Stomach smooth muscle (tissue), 2 donors: ENCODE results near the gene SOWAHB.
"Not testable (repeated sequence)": the region's sequence is repeated elsewhere in the genome, so short reads cannot be mapped to it uniquely, and the experiment has no call there.

Source experiments
- H3K27ac ChIP-seq: one replicate; pipeline ENCODE4 v1.7.0; 2013; ENCODE audit warnings: mild to moderate bottlenecking, low read length, inconsistent platforms
- H3K27me3 ChIP-seq, 2 donors: one replicate each; pipeline ENCODE4 v1.7.0; 2013; ENCODE audit warnings: low read length in 2 of 2; ENCODE audit not compliant: insufficient read depth in 2 of 2, control insufficient read depth in 1 of 2
- H3K36me3 ChIP-seq, 2 donors: one replicate each; pipeline ENCODE4 v1.7.0; 2013; ENCODE audit warnings: low read length in 2 of 2; ENCODE audit not compliant: control insufficient read depth in 2 of 2, insufficient read depth in 2 of 2
- H3K4me1 ChIP-seq: one replicate; pipeline ENCODE4 v1.7.0; 2013; ENCODE audit warnings: low read length; ENCODE audit not compliant: control insufficient read depth, insufficient read depth
- H3K4me3 ChIP-seq, 2 donors: one replicate each; pipeline ENCODE4 v1.7.0; 2013; ENCODE audit warnings: low read length in 2 of 2
- H3K9ac ChIP-seq, 2 donors: one replicate each; pipeline ENCODE4 v1.7.0; 2013; ENCODE audit warnings: low read length in 2 of 2, mild to moderate bottlenecking in 1 of 2
- H3K9me3 ChIP-seq, 2 donors: one replicate each; pipeline ENCODE4 v1.7.0; 2013; ENCODE audit warnings: low read length in 2 of 2; ENCODE audit not compliant: control insufficient read depth in 2 of 2
- donor health status: healthy.
- donor health status: Pancreatic carcinoma.

The SOWAHB gene

GRCh38 chr4:76878641-76879165, 19.2 kb downstream of the SOWAHB start:
- H3K27ac ChIP-seq, H3K36me3 ChIP-seq, H3K27me3 ChIP-seq, H3K4me3 ChIP-seq, H3K4me1 ChIP-seq, H3K9ac ChIP-seq, H3K9me3 ChIP-seq: not testable (repeated sequence)

DNA sequence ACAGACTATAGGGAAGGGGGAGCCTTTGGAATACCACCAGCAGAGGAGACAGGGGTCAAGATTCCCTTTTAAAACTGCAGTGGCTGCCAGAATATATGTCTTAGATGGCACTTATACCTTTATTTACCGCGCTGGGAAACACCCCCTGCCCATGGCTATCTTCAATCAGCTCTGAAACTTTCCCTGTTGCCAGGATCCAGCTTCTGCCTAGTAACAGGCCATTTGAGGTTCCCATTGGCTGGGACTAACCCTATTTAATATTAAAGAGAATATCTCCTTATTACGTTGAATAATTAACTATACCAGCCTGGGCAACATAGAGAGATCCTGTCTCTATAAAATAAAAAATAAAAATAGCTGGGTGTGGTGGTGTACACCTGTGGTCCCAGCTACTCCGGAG, 23.8 kb downstream of the SOWAHB start:
- no peaks in the 10 kb centered on the region for H3K9me3 ChIP-seq
- H3K9ac ChIP-seq, result no peak overlapping the region
- no peaks in the 10 kb centered on the region for H3K36me3 ChIP-seq
- no peaks in the 10 kb centered on the region for H3K27me3 ChIP-seq
- H3K27ac ChIP-seq, result no peak overlapping the region
- no peak overlapping the region for H3K4me3 ChIP-seq
- H3K4me1 ChIP-seq, result no peaks in the 10 kb centered on the region

GRCh38 chr4:76873495-76873894, 24.4 kb downstream of the SOWAHB start:
- Histone ChIP-seq H3K36me3 (no peaks in the 10 kb centered on the region), H3K9me3 (no peaks in the 10 kb centered on the region), H3K27me3 (no peaks in the 10 kb centered on the region), H3K9ac (no peak overlapping the region), H3K4me3 (no peak overlapping the region), H3K4me1 (no peaks in the 10 kb centered on the region), H3K27ac (no peak overlapping the region)

- no peak overlapping the region for H3K4me3 ChIP-seq
- no peaks in the 10 kb centered on the region for H3K27me3 ChIP-seq
- no peaks in the 10 kb centered on the region for H3K4me1 ChIP-seq
- no peak overlapping the region for H3K9ac ChIP-seq
- H3K36me3 ChIP-seq, result no peaks in the 10 kb centered on the region
- no peak overlapping the region for H3K27ac ChIP-seq
- H3K9me3 ChIP-seq, result no peaks in the 10 kb centered on the region
Observed at GRCh38 chr4:76872556-76872955, 25.4 kb downstream of the SOWAHB start.

DNA sequence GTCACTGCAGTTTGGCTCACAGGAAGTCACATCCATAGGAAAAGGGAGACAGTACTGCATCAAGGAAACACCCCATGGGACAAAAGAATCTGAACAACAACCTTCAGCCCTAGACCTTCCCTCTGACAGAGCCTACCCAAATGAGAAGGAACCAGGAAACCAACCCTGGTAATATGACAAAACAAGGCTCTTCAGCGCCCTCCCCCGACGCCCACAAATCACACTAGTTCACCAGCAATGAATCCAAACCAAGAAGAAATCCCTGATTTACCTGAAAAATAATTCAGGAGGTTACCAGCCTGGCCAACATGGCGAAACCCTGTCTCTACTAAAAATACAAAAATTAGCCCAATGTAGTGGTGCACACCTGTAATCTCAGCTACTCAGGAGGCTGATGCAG, 29.2 kb downstream of the SOWAHB start:
- not testable (repeated sequence) for H3K4me1 ChIP-seq, H3K4me3 ChIP-seq, H3K27ac ChIP-seq, H3K9ac ChIP-seq, H3K27me3 ChIP-seq, H3K9me3 ChIP-seq, H3K36me3 ChIP-seq

DNA sequence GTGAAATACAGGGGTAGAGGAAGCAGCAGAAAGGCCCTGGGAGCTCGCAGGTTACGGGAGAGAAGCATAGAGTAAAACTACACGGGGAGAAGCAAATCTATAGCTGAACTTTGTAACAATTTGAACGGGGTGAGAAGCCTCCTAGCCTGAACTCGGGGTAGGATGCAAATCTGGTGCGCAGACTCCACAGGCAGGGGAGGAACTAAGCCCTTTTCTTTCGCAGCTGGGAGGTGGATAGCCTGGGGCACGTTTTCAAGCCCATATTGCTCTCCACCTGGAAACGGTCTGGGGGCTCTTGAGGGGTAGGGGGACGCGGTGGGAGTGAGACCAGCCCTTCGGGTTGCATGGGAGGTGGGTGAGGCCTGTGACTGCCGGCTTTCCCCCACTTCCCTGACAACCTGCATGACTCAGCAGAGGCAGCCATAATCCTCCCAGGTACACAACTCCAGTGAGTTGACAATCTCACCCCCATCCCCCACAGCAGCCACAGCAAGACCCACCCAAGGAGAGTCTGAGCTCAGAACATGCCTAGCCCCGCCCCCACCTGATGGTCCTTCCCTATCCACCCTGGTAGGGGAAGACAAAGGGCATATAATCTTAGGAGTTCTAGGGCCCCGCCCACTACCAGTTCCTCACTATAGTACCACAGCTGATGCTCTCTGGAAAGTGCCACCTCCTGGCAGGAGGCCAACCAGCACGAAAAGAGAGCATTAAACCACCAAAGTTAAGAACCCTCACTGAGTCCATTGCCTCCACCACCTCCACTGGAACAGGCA, 29.9 kb downstream of the SOWAHB start:
- H3K27me3 ChIP-seq, result peaks cover 0 to 3% of the 10 kb centered on the region in 2 donors
- H3K4me1 ChIP-seq, result no peaks in the 10 kb centered on the region
- no peaks in the 10 kb centered on the region for H3K36me3 ChIP-seq
- H3K4me3 ChIP-seq, result no peak overlapping the region
- no peak overlapping the region for H3K27ac ChIP-seq
- no peak overlapping the region for H3K9ac ChIP-seq
- H3K9me3 ChIP-seq, result no peaks in the 10 kb centered on the region

- no peak overlapping the region for H3K27ac ChIP-seq
- H3K9me3 ChIP-seq, result no peaks in the 10 kb centered on the region
- H3K4me1 ChIP-seq, result no peaks in the 10 kb centered on the region
- no peak overlapping the region for H3K4me3 ChIP-seq
- H3K36me3 ChIP-seq, result no peaks in the 10 kb centered on the region
- H3K9ac ChIP-seq, result no peak overlapping the region
- peaks cover 0 to 3% of the 10 kb centered on the region in 2 donors for H3K27me3 ChIP-seq
Observed at GRCh38 chr4:76867377-76867776, 30.6 kb downstream of the SOWAHB start.

DNA sequence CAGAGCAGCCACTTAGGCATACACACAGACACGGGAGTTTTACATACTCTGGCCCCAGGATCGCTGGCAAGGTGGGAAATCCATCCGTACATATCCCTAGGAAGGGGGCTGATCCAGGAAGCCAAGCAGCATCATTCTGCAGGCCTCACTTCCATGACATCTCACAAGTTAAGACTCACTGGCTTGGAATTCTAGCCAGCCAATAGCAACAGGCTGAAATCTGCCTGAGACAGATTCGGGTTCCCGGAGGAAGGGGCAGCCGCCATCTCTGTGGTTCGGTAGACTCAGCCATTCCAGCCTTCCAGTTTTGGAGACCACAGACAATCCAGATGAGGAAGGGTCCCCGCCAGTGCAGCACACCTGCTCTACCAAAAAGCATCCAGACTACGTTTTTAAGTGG, 31.3 kb downstream of the SOWAHB start:
- Histone ChIP-seq H3K27me3 (peaks cover 0 to 3% of the 10 kb centered on the region in 2 donors), H3K4me3 (no peak overlapping the region), H3K4me1 (no peaks in the 10 kb centered on the region), H3K36me3 (no peaks in the 10 kb centered on the region), H3K9me3 (no peaks in the 10 kb centered on the region), H3K27ac (no peak overlapping the region), H3K9ac (no peak overlapping the region)

GRCh38 chr4:76858319-76858718, 39.6 kb downstream of the SOWAHB start:
- Histone ChIP-seq H3K9me3 (no peaks in the 10 kb centered on the region), H3K9ac (no peak overlapping the region), H3K27ac (no peak overlapping the region), H3K4me3 (no peak overlapping the region), H3K27me3 (no peaks in the 10 kb centered on the region), H3K4me1 (peaks cover 4% of the 10 kb centered on the region), H3K36me3 (no peaks in the 10 kb centered on the region)

DNA sequence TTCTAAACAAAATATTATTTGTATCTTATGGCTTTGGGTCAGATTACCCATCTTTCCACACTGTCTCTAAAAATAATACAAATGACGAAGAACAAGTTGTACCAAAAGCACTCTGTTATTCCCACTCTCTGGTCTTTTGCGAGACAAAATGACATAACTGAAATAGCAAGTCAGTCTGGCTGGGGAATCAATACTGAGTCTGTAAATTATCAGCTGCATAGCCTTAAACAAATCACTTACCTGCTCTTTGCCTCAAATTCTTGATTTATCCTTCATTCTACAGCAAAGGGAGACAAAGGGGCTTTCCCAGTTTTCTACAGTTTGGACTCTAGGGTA, 40.9 kb downstream of the SOWAHB start:
- no peak overlapping the region for H3K4me3 ChIP-seq
- no peak overlapping the region for H3K27ac ChIP-seq
- H3K9me3 ChIP-seq, result no peaks in the 10 kb centered on the region
- H3K9ac ChIP-seq, result no peak overlapping the region
- H3K36me3 ChIP-seq, result no peaks in the 10 kb centered on the region
- peaks cover 4% of the 10 kb centered on the region for H3K4me1 ChIP-seq
- no peaks in the 10 kb centered on the region for H3K27me3 ChIP-seq

DNA sequence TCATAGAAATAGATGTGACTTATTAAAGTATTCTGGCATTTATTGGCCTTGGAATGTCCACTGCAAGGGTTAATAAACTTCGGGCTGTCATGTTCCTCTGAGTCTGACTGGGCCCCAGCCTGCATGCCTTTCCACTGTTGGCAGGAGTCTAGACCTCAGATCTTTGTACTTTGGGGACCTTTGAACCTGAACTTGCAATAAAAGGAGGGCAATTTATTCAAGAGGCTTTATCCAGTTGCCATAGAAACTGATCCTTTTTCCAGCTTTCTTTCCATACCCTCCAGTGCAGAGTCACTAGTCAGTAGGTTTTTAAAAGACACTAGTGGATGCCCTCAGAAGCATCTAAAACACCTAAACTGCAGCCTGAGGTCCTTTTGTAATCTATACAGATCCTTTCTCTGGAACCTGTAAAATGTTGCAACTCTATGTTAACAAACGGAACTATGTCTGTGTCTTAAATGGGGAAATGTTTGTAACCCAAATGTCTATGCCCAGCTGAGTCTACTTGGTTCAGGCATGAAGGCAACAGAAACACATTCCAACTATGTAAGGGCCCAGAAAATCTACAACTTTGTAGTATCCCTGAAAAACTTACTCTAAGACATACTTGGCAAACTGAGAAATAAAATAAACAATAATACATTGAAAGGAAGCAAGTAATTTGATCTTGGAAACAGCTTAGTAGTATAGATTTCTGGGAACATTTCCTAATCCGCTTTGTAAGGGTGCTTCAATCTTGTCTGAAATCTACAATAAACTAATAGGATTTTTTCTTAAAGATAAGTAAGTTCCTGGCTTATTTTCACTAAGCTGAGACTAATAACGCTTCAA, 41.5 kb downstream of the SOWAHB start:
- no peak overlapping the region for H3K4me3 ChIP-seq
- H3K27ac ChIP-seq, result no peak overlapping the region
- no peak overlapping the region for H3K9ac ChIP-seq
- H3K4me1 ChIP-seq, result peaks cover 4% of the 10 kb centered on the region
- no peaks in the 10 kb centered on the region for H3K9me3 ChIP-seq
- H3K27me3 ChIP-seq, result no peaks in the 10 kb centered on the region
- no peaks in the 10 kb centered on the region for H3K36me3 ChIP-seq
